ENCODE measurements around the gene RANBP17. TPM values are rescaled to one million over a fixed set of nuclear protein-coding genes. Genes with fewer than 3 reads are reported as not detected.

The RANBP17 gene
- total RNA-seq, 2 experiments from 2014 or later, result not detected

- intact Hi-C loops (cut with micrococcal nuclease), result no loop called here
- peaks cover 14% of the 10 kb centered on the region for H3K4me1 Mint-ChIP-seq (ENCODE audit: low read depth)
These were observed 456.2 kb downstream of the RANBP17 start for GRCh38 chr5:171318026-171318425.

GRCh38 chr5:171321447-171321846 lies 459.6 kb downstream of the RANBP17 start:
- peaks cover 2% of the 10 kb centered on the region for H3K4me1 Mint-ChIP-seq (ENCODE audit: low read depth)
- intact Hi-C loops (cut with micrococcal nuclease), result no loop called here
- DNase-seq (no peak), ATAC-seq (no peak)
- ChIA-PET POLR2A (no interaction called here), CTCF (no interaction called here)
- no peak for TF ChIP-seq CTCF (IDR thresholded peaks at IDR 0.05)
- no peaks in the 10 kb centered on the region for H3K9me3 Mint-ChIP-seq
- H3K27me3 Mint-ChIP-seq, result peaks cover 51% of the 10 kb centered on the region
- H3K36me3 Mint-ChIP-seq (ENCODE audit: low read depth), result no peaks in the 10 kb centered on the region
- H3K4me3 Mint-ChIP-seq, result no peak overlapping the region
- H3K27ac Mint-ChIP-seq, result no peak overlapping the region

More at GRCh38 chr5:171318026-171318425, 456.2 kb downstream of the RANBP17 start:
- Mint-ChIP-seq H3K27me3 (peaks cover 63% of the 10 kb centered on the region), H3K4me3 (no peak overlapping the region), H3K9me3 (no peaks in the 10 kb centered on the region), H3K36me3 (ENCODE audit: low read depth) (no peaks in the 10 kb centered on the region), H3K27ac (no peak overlapping the region)
- ATAC-seq (no peak), DNase-seq (no peak)
- POLR2A ChIA-PET, result no interaction called here
- TF ChIP-seq CTCF (IDR thresholded peaks at IDR 0.05), result no peak
- CTCF ChIA-PET, result interaction anchor here (1.1 to 1.2 kb wide), 3 partner anchors 15 to 110 kb away, joined by 3 read pairs; no protein-coding TSS in a partner anchor

- H3K36me3 Mint-ChIP-seq (ENCODE audit: low read depth), result no peaks in the 10 kb centered on the region
- H3K4me1 Mint-ChIP-seq (ENCODE audit: low read depth), result no peaks in the 10 kb centered on the region
- no peak overlapping the region for H3K27ac Mint-ChIP-seq
- POLR2A ChIA-PET, result no interaction called here
- intact Hi-C loops (cut with micrococcal nuclease), result no loop called here
- H3K4me3 Mint-ChIP-seq, result no peak overlapping the region
- CTCF ChIA-PET, result interaction anchor here (0.9 to 1.6 kb wide), 2 partner anchors 20 to 115 kb away, joined by 4 to 8 read pairs; no protein-coding TSS in a partner anchor
- peaks cover 43% of the 10 kb centered on the region for H3K27me3 Mint-ChIP-seq
- ATAC-seq (no peak), DNase-seq (no peak)
- TF ChIP-seq CTCF (IDR thresholded peaks at IDR 0.05), result no peak
- H3K9me3 Mint-ChIP-seq, result no peaks in the 10 kb centered on the region
These were observed 460.7 kb downstream of the RANBP17 start for GRCh38 chr5:171322527-171322926.

GRCh38 chr5:171323007-171323406 lies 461.2 kb downstream of the RANBP17 start:
- DNase-seq (no peak), ATAC-seq (no peak)
- intact Hi-C loops (cut with micrococcal nuclease), result no loop called here
- Mint-ChIP-seq H3K4me3 (no peak overlapping the region), H3K36me3 (ENCODE audit: low read depth) (no peaks in the 10 kb centered on the region), H3K27ac (no peak overlapping the region), H3K9me3 (no peaks in the 10 kb centered on the region), H3K4me1 (ENCODE audit: low read depth) (no peaks in the 10 kb centered on the region), H3K27me3 (peaks cover 38% of the 10 kb centered on the region)
- POLR2A ChIA-PET, result no interaction called here
- CTCF ChIA-PET, result interaction anchor here (0.9 to 1.6 kb wide), 2 partner anchors 19 to 116 kb away, joined by 4 to 8 read pairs; no protein-coding TSS in a partner anchor
- no peak for TF ChIP-seq CTCF (IDR thresholded peaks at IDR 0.05)

GRCh38 chr5:171323806-171324632 lies 462.2 kb downstream of the RANBP17 start:
- ChIA-PET CTCF (interaction anchor here (1.6 kb wide), 1 partner anchor 18 kb away, joined by 8 read pairs; no protein-coding TSS in a partner anchor), POLR2A (no interaction called here)
- intact Hi-C loops (cut with micrococcal nuclease), result no loop called here
- H3K36me3 Mint-ChIP-seq (ENCODE audit: low read depth), result no peaks in the 10 kb centered on the region
- H3K27me3 Mint-ChIP-seq, result peaks cover 33% of the 10 kb centered on the region
- H3K9me3 Mint-ChIP-seq, result no peaks in the 10 kb centered on the region
- DNase-seq, result no peak
- H3K4me1 Mint-ChIP-seq (ENCODE audit: low read depth), result no peaks in the 10 kb centered on the region
- no peak for TF ChIP-seq CTCF (IDR thresholded peaks at IDR 0.05)
- H3K4me3 Mint-ChIP-seq, result no peak overlapping the region
- ATAC-seq, result no peak
- no peak overlapping the region for H3K27ac Mint-ChIP-seq

All from activated CD8-positive, alpha-beta T cell treated with anti-CD3 and anti-CD28 coated beads for 36 hours (primary cell).